Dedifferentiated amniotic fluid mesenchymal stem cell (primary cell): ENCODE measurements around the gene SLC25A6.
"Not testable (repeated sequence)": the region's sequence is repeated elsewhere in the genome, so short reads cannot be mapped to it uniquely, and the experiment has no call there.

Experiments
- DNase-seq: peaks from one replicate; pipeline ENCODE4 v3.0.0-alpha.2; 2016; ENCODE audit errors: extremely low spot score

SLC25A6 gene

GRCh38 chrX:1391707-1392375 is at the start of gene SLC25A6:
TSS of gene SLC25A6 (minus strand) at chrX:1392113. CDS start at chrX:1392009, 104 bp downstream.
- peak; percentile 96 for DNase-seq

- DNase-seq: no peak
These were observed 48.6 kb upstream of the SLC25A6 start for GRCh38 chrX:1440506-1440905.

GRCh38 chrX:1435241-1435895 is 43.5 kb upstream of the SLC25A6 start:
- DNase-seq: no peak

GRCh38 chrX:1434871-1435240 is 42.9 kb upstream of the SLC25A6 start:
- DNase-seq: no peak

- no peak for DNase-seq
These were observed 41.9 kb upstream of the SLC25A6 start for GRCh38 chrX:1433646-1434357.

GRCh38 chrX:1430451-1430850 is 38.5 kb upstream of the SLC25A6 start:
- DNase-seq: no peak

GRCh38 chrX:1427756-1428155 is 35.8 kb upstream of the SLC25A6 start:
- no peak for DNase-seq

GRCh38 chrX:1426321-1426720 is 34.4 kb upstream of the SLC25A6 start:
- not testable (repeated sequence) for DNase-seq

- DNase-seq: no peak
These were observed 33.5 kb upstream of the SLC25A6 start for GRCh38 chrX:1425381-1425780.

GRCh38 chrX:1424147-1424851 is 32.4 kb upstream of the SLC25A6 start:
- DNase-seq: no peak

- DNase-seq: no peak
These were observed 31.3 kb upstream of the SLC25A6 start for GRCh38 chrX:1423215-1423614.

GRCh38 chrX:1422135-1422465 is 30.2 kb upstream of the SLC25A6 start:
- DNase-seq: no peak

- no peak for DNase-seq
These were observed 29.7 kb upstream of the SLC25A6 start for GRCh38 chrX:1421433-1422134.

- DNase-seq: no peak
These were observed 28.5 kb upstream of the SLC25A6 start for GRCh38 chrX:1420371-1420770.

- DNase-seq: no peak
These were observed 27.8 kb upstream of the SLC25A6 start for GRCh38 chrX:1419545-1420355.

GRCh38 chrX:1418901-1419544 is 27.1 kb upstream of the SLC25A6 start:
- DNase-seq: no peak

GRCh38 chrX:1417921-1418771 is 26.2 kb upstream of the SLC25A6 start:
- no peak for DNase-seq

- no peak for DNase-seq
These were observed 25.2 kb upstream of the SLC25A6 start for GRCh38 chrX:1416965-1417760.

- no peak for DNase-seq
These were observed 24.4 kb upstream of the SLC25A6 start for GRCh38 chrX:1416327-1416784.
